ENCODE data around the gene HCN3.
"Not testable (repeated sequence)": the region's sequence is repeated elsewhere in the genome, so short reads cannot be mapped to it uniquely, and the experiment has no call there.

The HCN3 gene

DNA sequence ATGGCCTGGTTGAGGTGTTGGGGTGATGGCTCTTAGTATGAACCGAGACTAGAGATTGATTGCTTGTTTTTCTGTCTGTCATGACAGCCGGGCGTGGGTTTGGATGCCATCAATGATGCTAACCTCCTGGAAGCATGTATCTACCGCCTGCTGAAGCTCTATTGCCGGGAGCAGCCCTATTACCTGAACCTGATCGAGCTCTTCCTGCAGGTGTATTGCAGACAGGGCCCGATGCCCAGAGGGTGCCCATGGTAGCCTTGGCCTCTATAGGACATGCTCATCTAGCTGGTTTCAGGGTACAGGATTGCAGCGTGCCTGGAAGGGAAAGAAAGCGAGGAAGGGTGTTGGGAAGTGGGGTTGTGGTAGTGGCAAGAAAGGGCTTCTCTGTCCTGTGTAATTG, 40.8 kb downstream of the HCN3 start:
- DNase-seq, result no peak

DNA sequence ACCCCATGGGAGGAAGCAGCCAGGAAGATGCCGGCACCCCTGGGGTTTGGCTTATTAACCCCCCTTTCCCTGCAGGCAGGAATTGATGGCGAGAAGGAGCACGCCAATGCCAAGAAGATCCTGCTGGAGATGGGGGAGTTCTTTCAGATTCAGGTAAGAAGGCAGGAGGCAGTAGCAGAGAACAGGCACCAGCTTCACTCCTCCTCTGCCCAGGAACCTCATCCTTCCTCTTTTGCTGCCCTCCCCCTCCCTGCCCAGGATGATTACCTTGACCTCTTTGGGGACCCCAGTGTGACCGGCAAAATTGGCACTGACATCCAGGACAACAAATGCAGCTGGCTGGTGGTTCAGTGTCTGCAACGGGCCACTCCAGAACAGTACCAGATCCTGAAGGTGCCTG, 42.3 kb downstream of the HCN3 start:
- no peak for DNase-seq

DNA sequence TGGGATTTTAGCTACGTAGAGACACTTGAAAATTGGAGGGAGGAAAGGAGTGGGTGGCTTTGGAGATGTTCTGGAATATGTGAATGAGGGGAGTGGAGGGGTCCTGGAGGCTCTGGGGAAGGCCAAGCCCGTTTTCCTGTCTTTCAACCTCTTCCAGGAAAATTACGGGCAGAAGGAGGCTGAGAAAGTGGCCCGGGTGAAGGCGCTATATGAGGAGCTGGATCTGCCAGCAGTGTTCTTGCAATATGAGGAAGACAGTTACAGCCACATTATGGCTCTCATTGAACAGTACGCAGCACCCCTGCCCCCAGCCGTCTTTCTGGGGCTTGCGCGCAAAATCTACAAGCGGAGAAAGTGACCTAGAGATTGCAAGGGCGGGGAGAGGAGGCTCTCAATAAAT, 43.0 kb downstream of the HCN3 start:
- DNase-seq, result no peak

DNA sequence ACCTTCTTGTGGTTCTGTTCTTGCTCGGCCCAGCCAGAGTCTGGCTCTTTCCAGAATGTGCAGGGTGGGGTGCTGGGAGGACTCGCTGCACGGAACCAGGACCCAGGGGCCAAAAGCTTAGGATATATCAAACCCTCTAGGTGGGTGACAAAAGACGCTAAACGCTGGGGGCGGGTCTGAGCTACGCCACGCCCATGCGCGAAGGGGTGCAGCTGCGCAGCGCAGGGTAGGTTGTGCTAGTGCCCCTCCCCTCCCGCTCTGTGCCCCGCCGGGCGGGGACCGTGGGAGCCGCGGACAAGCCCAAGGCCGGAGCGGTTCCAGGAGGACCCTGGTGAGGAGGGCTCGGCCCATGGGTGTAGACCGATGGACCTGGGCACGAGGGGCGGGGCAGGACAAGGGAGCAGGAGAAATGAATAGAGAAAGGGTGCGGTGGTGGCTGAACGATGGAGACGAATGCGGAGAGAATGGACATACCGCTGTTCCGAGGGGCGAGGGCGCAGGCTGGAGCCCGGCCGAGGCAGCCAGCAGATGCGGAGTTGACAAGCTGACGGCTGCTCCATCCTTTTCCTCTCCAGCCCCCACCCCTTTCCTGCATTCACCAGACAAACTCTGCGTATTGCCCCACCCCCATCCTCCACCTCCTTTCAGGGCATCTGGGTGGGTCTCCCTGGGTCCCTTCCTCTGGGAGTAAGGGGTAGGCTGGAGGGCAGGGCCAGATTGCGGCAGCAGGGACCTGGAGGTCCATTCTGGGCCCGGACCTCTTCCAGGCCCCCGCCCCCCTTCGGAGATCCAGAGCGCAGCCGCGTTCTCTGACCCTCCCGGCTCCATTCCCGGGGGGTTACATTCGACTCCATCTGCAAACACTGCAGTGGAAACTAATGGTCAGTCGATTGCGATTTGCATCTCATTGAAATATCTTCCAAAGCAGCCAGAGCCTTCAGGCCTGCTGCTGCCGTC, 43.7 kb downstream of the HCN3 start, which contains the start of gene RUSC1:
Gene RUSC1 (plus strand): TSS at position 234 of the 957 bp plus-strand sequence. CDS start 880 bp downstream, outside the sequence.
- DNase-seq, result peak; percentile 86

DNA sequence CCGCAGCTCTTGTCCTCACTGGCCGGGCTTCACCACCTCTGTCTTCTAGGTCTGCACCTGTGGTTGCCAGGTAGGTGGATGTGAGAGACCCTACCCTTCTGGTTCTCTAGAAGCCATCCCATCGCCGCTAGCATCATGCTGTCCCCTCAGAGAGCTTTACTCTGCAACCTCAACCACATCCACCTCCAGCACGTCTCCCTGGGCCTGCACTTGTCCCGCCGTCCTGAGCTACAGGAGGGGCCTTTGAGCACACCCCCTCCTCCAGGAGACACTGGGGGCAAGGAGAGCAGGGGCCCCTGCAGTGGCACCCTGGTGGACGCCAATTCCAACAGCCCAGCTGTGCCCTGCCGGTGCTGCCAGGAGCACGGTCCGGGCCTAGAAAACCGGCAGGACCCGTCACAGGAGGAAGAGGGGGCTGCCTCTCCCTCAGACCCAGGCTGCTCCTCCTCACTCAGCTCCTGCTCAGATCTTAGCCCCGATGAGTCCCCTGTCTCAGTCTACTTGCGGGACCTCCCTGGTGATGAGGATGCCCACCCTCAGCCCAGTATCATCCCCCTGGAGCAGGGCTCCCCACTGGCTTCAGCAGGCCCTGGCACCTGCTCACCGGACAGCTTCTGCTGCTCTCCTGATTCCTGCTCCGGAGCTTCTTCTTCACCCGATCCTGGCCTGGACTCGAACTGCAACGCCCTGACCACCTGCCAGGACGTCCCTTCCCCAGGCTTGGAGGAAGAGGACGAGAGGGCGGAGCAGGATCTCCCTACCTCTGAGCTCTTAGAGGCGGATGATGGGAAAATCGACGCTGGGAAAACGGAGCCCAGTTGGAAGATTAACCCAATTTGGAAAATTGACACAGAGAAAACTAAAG, 44.6 kb downstream of the HCN3 start:
- DNase-seq, result peak; percentile 49

DNA sequence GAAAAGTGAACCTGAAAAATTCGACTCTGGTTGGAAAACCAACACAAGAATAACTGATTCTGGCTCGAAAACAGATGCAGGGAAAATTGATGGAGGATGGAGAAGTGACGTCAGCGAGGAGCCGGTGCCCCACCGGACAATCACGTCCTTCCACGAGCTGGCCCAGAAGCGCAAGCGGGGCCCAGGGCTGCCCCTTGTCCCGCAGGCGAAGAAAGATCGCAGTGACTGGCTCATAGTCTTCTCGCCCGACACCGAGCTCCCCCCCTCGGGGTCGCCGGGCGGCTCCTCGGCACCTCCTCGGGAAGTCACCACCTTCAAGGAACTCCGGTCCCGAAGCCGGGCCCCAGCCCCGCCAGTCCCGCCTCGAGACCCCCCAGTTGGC, 45.3 kb downstream of the HCN3 start:
- peak; percentile 64 for DNase-seq

DNA sequence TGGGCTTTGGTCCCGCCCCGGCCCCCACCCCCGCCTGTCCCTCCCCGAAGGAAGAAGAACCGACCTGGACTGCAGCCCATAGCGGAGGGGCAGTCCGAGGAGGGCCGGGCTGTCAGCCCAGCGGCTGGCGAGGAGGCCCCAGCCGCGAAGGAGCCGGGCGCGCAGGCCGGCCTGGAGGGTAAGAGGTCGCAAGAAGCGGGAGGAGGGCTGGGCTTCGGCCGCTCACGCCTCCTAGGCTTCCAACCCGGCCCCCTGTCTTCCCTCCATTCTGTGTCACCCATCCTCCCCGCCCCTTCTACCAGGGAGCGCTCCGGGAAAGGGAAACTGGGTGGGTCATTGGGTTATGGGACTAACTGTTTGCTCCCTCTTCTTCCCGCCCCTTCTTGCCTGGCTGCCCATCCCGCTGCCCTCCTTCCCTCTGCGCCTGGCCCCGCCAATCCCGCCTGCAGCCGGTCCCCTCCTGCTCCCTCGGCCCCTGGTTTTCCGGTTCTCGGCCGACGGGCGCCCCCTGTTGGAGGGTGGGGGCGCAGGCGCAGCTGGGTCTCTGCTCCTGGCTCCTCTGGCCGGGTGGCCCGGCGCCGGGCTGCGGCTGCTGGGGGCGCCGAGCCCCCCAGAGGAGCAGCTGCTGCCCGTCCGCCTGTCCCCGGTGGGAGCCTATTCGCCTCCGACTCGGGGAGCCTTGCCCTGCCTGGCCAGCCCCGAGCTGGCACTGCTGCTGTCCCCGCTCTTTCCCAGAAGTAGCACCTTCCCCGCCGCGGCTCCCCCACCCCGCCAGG, 45.9 kb downstream of the HCN3 start:
- DNase-seq, result peak; percentile 95

DNA sequence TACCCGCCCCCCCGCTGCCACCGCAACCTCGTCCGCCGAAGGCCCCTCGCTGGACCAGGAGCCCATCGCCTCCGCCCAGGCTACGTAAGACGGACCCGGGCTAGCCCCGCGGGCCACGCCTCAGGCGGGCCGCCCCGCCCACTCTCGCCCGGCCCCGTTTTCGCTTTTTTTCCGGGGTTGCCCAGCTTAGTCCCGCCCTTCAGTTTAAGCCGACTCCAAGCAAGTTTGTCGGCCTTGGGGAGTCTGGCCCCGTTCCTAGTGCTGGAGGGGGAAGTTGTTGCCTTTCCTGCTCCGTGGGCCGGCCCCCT, 46.4 kb downstream of the HCN3 start:
- no peak for DNase-seq

DNA sequence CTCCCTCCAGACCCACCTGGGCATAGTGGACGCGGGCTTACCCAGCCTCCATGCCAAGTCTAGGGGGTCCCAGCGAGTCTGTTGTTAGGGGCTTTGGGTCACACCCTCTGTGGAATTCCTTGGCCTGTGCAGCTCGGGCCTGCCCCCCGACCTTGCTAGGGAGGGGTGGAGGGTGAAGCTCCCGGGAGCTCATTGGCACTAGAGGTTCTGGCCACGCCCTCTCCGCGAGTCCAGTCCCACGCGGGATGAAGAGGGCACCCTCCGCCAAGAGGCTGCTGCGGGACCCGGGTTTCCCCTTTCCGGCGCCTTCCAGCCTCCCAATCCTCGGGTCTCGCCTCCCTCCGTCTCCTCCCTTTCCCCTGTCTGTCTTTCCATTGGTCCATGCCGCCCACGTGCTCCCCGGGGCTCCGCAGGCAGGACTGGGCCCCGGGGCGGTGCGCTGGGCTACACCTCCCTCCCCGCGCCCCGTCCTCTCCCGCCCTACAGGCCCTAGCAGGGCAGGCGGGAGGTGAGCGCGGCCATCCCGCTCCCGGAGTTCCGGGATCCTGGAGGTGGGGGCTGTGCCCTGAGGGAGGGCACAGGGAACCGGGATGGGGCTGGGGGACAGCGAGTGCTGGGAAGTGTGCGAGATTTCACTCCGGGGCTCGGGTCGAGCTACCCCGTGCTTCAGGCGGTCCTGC, 46.9 kb downstream of the HCN3 start:
- DNase-seq, result peak; percentile 93

DNA sequence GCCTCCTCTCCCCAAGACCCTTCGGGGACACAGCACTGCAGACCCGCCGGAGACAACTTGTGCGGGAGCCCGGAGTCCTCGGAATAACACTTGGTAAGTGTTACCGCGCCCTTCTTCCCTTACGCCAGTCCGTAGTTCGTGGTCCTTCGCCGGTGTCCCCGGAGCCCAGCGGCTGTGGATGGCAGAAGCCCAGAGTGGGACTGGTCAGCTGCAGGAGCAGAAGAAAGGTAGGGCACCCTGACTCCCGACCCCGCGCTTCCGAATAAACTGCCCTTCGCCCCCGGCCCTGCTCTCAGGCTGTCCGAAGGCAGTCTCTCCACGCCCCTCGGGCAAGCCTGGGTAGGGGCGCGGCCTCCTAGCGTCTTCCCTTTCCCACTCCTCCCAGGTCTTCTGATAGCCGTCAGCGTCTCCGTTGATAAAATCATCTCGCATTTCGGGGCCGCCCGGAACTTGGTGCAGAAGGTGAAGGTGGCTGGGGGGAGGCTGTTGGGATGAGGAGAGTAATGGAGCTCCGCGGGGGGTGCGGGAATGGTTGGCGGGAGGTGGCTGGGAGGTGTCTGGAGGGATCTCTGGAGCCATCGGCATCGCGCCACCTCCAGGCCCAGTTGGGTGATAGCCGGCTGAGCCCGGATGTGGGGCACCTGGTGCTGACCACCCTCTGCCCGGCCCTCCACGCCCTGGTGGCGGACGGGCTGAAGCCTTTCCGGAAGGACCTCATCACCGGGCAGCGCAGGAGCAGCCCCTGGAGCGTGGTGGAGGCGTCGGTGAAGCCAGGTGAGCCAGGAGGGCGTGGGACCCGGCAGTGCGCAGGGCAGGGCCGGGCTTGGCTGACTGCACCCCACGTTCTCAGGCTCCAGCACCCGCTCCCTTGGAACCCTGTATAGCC, 47.7 kb downstream of the HCN3 start:
- DNase-seq, result peak; percentile 82

DNA sequence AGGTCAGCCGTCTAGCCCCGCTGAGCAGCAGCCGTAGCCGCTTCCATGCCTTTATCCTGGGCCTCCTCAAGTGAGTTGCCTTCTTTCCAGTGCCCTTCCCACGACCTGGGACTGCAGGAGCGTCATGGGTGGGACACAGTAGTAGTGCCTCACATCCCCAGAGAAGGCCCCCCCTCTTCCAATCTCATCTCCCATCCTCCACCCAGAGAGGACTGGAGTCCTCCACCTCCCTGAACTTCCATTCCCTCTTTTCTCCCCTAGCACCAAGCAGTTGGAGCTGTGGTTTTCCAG, 48.3 kb downstream of the HCN3 start:
- no peak for DNase-seq

DNA sequence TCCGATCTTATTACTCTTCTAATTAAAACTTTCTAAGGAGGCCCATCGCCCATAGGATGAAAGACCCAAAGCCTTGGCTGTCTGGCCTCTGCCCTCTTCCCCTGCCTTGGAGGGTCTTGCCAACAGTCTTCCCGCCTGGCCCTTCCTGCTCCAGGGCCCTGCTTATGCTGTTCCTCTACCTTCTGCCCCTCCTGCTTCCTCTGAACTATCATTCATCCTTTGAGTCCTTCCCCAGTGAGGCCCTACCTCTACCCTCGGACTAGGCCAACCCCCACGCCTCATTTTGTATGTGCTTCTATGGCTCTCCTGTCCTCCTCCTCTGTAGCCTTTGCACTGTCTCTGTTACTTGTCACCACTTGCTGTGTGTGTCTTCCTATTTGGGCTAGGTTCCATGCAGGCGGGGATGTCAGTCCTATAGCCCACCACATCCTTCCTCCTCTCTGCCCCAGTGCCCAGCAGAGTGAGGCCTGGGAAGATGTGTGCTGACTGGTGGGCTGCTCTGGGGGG, 48.8 kb downstream of the HCN3 start:
- DNase-seq, result no peak

DNA sequence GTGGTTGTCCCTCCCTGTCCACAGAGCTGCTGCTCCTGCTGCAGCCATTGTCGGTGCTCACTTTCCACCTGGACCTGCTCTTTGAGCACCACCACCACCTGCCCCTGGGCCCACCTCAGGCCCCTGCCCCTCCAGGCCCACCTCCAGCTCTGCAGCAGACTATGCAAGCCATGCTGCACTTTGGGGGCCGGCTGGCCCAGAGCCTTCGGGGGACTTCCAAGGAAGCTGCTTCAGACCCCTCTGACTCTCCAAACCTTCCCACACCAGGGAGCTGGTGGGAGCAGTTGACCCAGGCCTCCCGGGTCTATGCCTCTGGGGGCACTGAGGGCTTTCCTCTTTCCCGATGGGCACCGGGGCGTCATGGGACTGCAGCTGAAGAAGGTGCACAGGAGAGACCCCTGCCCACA, 49.4 kb downstream of the HCN3 start:
- no peak for DNase-seq

DNA sequence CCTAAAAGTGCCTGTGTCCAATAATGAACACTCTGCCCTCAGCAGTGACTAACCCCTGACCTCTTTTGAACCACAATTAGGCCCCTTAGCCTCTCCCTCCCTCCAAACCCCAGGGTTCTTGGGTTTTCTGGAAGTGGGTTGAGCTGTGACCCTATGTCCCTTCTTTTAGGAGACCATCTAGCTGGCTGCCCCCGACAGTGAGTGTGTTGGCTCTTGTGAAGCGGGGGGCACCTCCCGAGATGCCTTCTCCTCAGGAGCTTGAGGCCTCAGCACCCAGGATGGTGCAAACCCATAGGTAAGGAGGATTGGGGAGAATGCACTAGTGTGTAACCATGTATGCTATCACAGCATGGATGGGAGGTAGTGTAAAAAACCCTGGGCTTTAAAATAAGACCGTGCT, 50.7 kb downstream of the HCN3 start:
- no peak for DNase-seq

DNA sequence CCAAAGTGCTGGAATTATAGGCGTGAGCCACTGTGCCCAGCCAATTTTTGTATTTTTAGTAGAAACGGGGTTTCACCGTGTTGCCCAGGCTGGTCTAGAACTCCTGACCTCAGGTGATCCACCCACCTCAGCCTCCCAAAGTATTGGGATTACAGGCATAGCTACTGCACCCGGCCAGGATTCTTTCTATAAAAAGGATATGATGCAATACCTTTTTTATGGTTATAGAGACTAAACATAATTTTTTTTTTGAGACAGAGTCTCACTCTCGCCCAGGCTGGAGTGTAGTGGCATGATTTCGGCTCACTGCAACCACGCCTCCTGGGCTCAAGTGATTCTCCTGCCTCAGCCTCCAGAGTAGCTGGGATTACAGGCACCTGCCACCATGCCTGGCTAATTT, 51.6 kb downstream of the HCN3 start:
- DNase-seq, result not testable (repeated sequence)

DNA sequence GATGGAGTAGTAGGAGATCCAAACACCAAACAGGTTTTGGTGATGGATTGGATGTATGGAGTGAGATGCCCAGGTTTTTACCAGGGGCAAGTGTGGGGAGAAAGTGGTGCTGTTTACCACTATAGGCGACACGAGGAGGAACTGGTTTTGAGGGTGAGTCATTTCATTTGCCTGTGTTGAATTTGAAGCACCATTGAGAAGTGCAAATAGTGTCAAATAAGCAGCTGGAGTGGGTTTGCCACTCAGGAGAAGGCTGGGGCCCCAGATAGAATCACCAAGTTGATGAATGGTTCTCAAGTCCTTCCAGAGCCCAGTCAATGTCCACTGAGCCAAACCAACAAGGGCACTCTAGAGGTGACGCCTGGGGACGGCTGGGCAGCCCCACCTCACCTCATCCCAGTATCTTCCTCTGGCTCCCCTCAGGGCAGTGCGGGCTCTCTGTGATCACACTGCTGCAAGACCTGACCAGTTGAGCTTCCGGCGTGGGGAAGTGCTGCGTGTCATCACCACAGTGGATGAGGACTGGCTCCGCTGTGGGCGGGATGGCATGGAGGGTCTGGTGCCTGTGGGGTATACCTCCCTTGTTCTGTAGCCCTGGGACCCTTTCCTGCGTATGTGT, 52.8 kb downstream of the HCN3 start:
- DNase-seq, result no peak

DNA sequence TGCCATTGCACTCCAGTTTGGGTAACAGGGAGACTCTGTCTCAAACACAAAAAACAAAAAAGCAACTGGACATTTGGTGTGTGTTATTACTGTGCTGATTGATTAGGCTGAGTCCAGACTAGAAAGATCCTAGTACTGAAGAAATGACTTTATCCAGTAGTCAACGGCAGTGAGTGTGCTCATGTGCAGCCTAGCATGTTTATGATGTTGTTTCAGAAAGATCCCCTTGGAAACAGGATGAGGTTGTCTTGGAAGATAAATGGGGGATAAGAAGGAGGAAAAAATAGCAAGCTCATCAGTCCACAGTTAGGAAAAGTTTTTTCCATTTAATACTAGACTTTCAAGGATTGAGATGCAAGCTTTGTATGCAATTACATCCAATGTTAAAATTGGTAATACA, 57.7 kb downstream of the HCN3 start:
- no peak for DNase-seq

All from retina (tissue), 1 donor.